ENCODE results near the gene GRM4. TPM values are rescaled to one million over a fixed set of nuclear protein-coding genes. Genes with fewer than 3 reads are reported as not detected.

Gene GRM4
- total RNA-seq, 1 donor from 2014 or later = not detected

GRCh38 chr6:34086558-34086957 is 59.3 kb downstream of the GRM4 start:
- no peak for DNase-seq (ENCODE audit: low read depth in 2 of 2)

- no peak for DNase-seq (ENCODE audit: low read depth in 2 of 2)
Measured at GRCh38 chr6:34085453-34086170, 60.3 kb downstream of the GRM4 start.

- no peak for DNase-seq (ENCODE audit: low read depth in 2 of 2)
Measured at GRCh38 chr6:34084591-34085290, 61.1 kb downstream of the GRM4 start.

- no peak for DNase-seq (ENCODE audit: low read depth in 2 of 2)
Measured at GRCh38 chr6:34082864-34083626, 62.8 kb downstream of the GRM4 start.

GRCh38 chr6:34082348-34082747 is 63.5 kb downstream of the GRM4 start:
- no peak for DNase-seq (ENCODE audit: low read depth in 2 of 2)

GRCh38 chr6:34080357-34080756 is 65.5 kb downstream of the GRM4 start:
- no peak for DNase-seq (ENCODE audit: low read depth in 2 of 2)

- DNase-seq (ENCODE audit: low read depth in 2 of 2) = no peak
Measured at GRCh38 chr6:34079899-34080298, 66.0 kb downstream of the GRM4 start.

- DNase-seq (ENCODE audit: low read depth in 2 of 2) = no peak
Measured at GRCh38 chr6:34075906-34076305, 70.0 kb downstream of the GRM4 start.

- no peak for DNase-seq (ENCODE audit: low read depth in 2 of 2)
Measured at GRCh38 chr6:34074064-34074742, 71.7 kb downstream of the GRM4 start.

GRCh38 chr6:34073540-34073939 is 72.3 kb downstream of the GRM4 start:
- no peak for DNase-seq (ENCODE audit: low read depth in 2 of 2)

GRCh38 chr6:34072727-34073126 is 73.2 kb downstream of the GRM4 start:
- no peak for DNase-seq (ENCODE audit: low read depth in 2 of 2)

- no peak for DNase-seq (ENCODE audit: low read depth in 2 of 2)
Measured at GRCh38 chr6:34071884-34072379, 74.0 kb downstream of the GRM4 start.

- DNase-seq (ENCODE audit: low read depth in 2 of 2) = no peak
Measured at GRCh38 chr6:34071136-34071883, 74.6 kb downstream of the GRM4 start.

- no peak for DNase-seq (ENCODE audit: low read depth in 2 of 2)
Measured at GRCh38 chr6:34070315-34071135, 75.4 kb downstream of the GRM4 start.

GRCh38 chr6:34068462-34069044 is 77.3 kb downstream of the GRM4 start:
- no peak for DNase-seq (ENCODE audit: low read depth in 2 of 2)

GRCh38 chr6:34067814-34068213 is 78.1 kb downstream of the GRM4 start:
- DNase-seq (ENCODE audit: low read depth in 2 of 2) = peak; percentile 6 to 24

GRCh38 chr6:34066772-34067770 is 78.8 kb downstream of the GRM4 start:
- DNase-seq (ENCODE audit: low read depth in 2 of 2) = no peak

- no peak for DNase-seq (ENCODE audit: low read depth in 2 of 2)
Measured at GRCh38 chr6:34066218-34066571, 79.7 kb downstream of the GRM4 start.
